ENCODE measurements around the gene FAAP20. TPM values are rescaled to one million over a fixed set of nuclear protein-coding genes. Genes with fewer than 3 reads are reported as not detected.
A peak's percentile ranks its signal among the peaks of the same experiment; 100 is the strongest.

FAAP20 gene
- total and polyA plus RNA-seq, 9 of the 15 experiments (the other 6 are each of a cell fraction or from before 2014, with no cell fraction given), result 0.58 to 143 (median 9.9) TPM

GRCh38 chr1:2227346-2228156, 33.0 kb upstream of the FAAP20 start (continued):
- TF ChIP-seq RERE (CRISPR knock-in tag; IDR thresholded peaks at IDR 0.05; ENCODE audit: borderline replicate concordance), result no peak
- TF ChIP-seq CREB3 (tag; conservative IDR thresholded peaks at IDR 0.05; ENCODE audit: low read depth), result no peak
- TF ChIP-seq YY1 (IDR thresholded peaks at IDR 0.05; ENCODE audit: borderline replicate concordance in 1 of 3, control insufficient read depth in 1 of 3, extremely low read depth in 1 of 3, insufficient read depth in 3 of 3, insufficient read length in 1 of 3, insufficient replicate concordance in 2 of 3, low read depth in 1 of 3, low read length in 2 of 3), result peak in 1 of 3 experiments; percentile 55
- TF ChIP-seq FOXA1 (IDR thresholded peaks at IDR 0.05; ENCODE audit: borderline replicate concordance), result no peak
- no peak for TF ChIP-seq ARID3A (IDR thresholded peaks at IDR 0.05; ENCODE audit: borderline replicate concordance, low read depth, low read length)
- TF ChIP-seq ZNF408 (CRISPR knock-in tag; IDR thresholded peaks at IDR 0.05; ENCODE audit: low read depth), result no peak
- TF ChIP-seq MBD2 (IDR thresholded peaks at IDR 0.05; ENCODE audit: borderline replicate concordance, low read depth), result no peak
- no peak for TF ChIP-seq EZH2 (IDR thresholded peaks at IDR 0.05; ENCODE audit: borderline replicate concordance, low read depth, low read length)
- peak; percentile 94 for TF ChIP-seq ZBTB1 (CRISPR knock-in tag; IDR thresholded peaks at IDR 0.05; ENCODE audit: borderline replicate concordance, low read depth)
- TF ChIP-seq RUNX1 (IDR thresholded peaks at IDR 0.05; ENCODE audit: low read depth), result no peak
- TF ChIP-seq THAP7 (CRISPR knock-in tag; IDR thresholded peaks at IDR 0.05), result peak; percentile 81; the same call in 1 of the 2 replicates
- TF ChIP-seq TSC22D4 (tag; IDR thresholded peaks at IDR 0.05), result no peak
- TF ChIP-seq ZBTB7A (IDR thresholded peaks at IDR 0.05; ENCODE audit: borderline replicate concordance, control insufficient read depth, low read depth, low read length), result no peak; the same call in 1 of the 2 replicates
- TF ChIP-seq ZNF24 (IDR thresholded peaks at IDR 0.05), result peak; percentile 37; the same call in 1 of the 2 replicates
- TF ChIP-seq KDM5B (IDR thresholded peaks at IDR 0.05; ENCODE audit: insufficient replicate concordance, low read depth, low read length), result peak; percentile 38
- peak; percentile 87 for TF ChIP-seq RBFOX2 (IDR thresholded peaks at IDR 0.05; ENCODE audit: low read depth, low read length)
- no peak for TF ChIP-seq SNIP1 (IDR thresholded peaks at IDR 0.05; ENCODE audit: low read depth)
